Germinal center (tissue), 1 donor: Measurements from ENCODE around the gene C5orf52.
"Not testable (repeated sequence)": the region's sequence is repeated elsewhere in the genome, so short reads cannot be mapped to it uniquely, and the experiment has no call there.

Source experiments
- DNase-seq: peaks from one replicate; pipeline ENCODE4 v3.0.0; 2012; ENCODE audit warnings: mixed read lengths, low spot score

C5orf52 gene

GRCh38 chr5:157726607-157727006, 55.3 kb downstream of the C5orf52 start:
- not testable (repeated sequence) for DNase-seq

- not testable (repeated sequence) for DNase-seq
Measured at GRCh38 chr5:157727858-157728257, 56.5 kb downstream of the C5orf52 start.
